ENCODE measurements around the gene REXO2.

GRCh38 chr11:114439229-114440120, at the start of gene REXO2:
- TF ChIP-seq JUND (IDR thresholded peaks at IDR 0.05) (no peak), CTCF (IDR thresholded peaks at IDR 0.05; ENCODE audit: low read depth, low read length, missing input control) (no peak), HNF4A (conservative IDR thresholded peaks at IDR 0.05) (peak in 1 of 2 donors; percentile 33), REST (IDR thresholded peaks at IDR 0.05) (peak; percentile 20), YY1 (IDR thresholded peaks at IDR 0.05) (peak; percentile 62), MAX (IDR thresholded peaks at IDR 0.05) (peak; percentile 97), TAF1 (conservative IDR thresholded peaks at IDR 0.05) (no peak), SP1 (IDR thresholded peaks at IDR 0.05) (peak; percentile 56), HNF4G (IDR thresholded peaks at IDR 0.05) (no peak), FOXA1 (IDR thresholded peaks at IDR 0.05) (no peak), RAD21 (IDR thresholded peaks at IDR 0.05) (peak; percentile 35 to 67)
